CD14-positive monocyte (primary cell): ENCODE data around the gene EPN3. TPM values are rescaled to one million over a fixed set of nuclear protein-coding genes. Genes with fewer than 3 reads are reported as not detected.

Experiments
- DNase-seq, 3 donors: peaks; one replicate each; pipeline ENCODE4 v3.0.0-alpha.2; 2011 to 2022
- H2AFZ ChIP-seq: 2 replicates; pipeline ENCODE4 v1.6.0; 2012; ENCODE audit warnings: mild to moderate bottlenecking, low read depth, low read length, inconsistent platforms; ENCODE audit not compliant: insufficient read depth, poor library complexity, severe bottlenecking
- H3K27ac ChIP-seq, 2 donors: 1 replicate in 1 of 2; 2 replicates in 1 of 2; pipeline ENCODE4 v1.5.1; 2012 to 2013; ENCODE audit warnings: low read length in 2 of 2, control low read depth in 1 of 2, inconsistent platforms in 1 of 2, low read depth in 1 of 2, mild to moderate bottlenecking in 1 of 2
- H3K27me3 ChIP-seq, 2 donors: one replicate each; pipeline versions ENCODE4 v1.6.0 to v1.6.1; 2011 to 2013; ENCODE audit warnings: low read length in 2 of 2; ENCODE audit not compliant: control insufficient read depth in 2 of 2, insufficient read depth in 2 of 2
- H3K36me3 ChIP-seq, 2 donors: replicated peaks in 1 of 2; 1 replicate in 1 of 2; 2 replicates in 1 of 2; pipeline versions ENCODE4 v1.5.1 to v1.6.1; 2012 to 2013; ENCODE audit warnings: low read length in 2 of 2, control low read depth in 1 of 2, inconsistent platforms in 1 of 2, mild to moderate bottlenecking in 1 of 2; ENCODE audit not compliant: insufficient read depth in 2 of 2, control insufficient read depth in 1 of 2
- H3K4me1 ChIP-seq, 2 donors: 1 replicate in 1 of 2; 2 replicates in 1 of 2; pipeline versions ENCODE4 v1.5.1 to v1.6.1; 2012 to 2013; ENCODE audit warnings: low read length in 2 of 2, control low read depth in 1 of 2, inconsistent platforms in 1 of 2, mild to moderate bottlenecking in 1 of 2, moderate library complexity in 1 of 2; ENCODE audit not compliant: insufficient read depth in 2 of 2, control insufficient read depth in 1 of 2
- H3K4me2 ChIP-seq: replicated peaks from 2 replicates; pipeline ENCODE3; 2012; ENCODE audit warnings: low read length, moderate library complexity, mild to moderate bottlenecking; ENCODE audit not compliant: poor library complexity, severe bottlenecking; ENCODE audit errors: extremely low read depth
- H3K4me3 ChIP-seq, 3 experiments: fragments of 200-600 bp in 1 of 3; sonication (generic) in 1 of 3; replicated peaks in 1 of 3; 1 replicate in 2 of 3; 2 replicates in 1 of 3; pipeline ENCODE4 v1.5.1; 2011 to 2013; ENCODE audit warnings: low read length in 3 of 3, mild to moderate bottlenecking in 3 of 3, control low read depth in 2 of 3, low read depth in 2 of 3, inconsistent platforms in 1 of 3, moderate library complexity in 1 of 3
- H3K79me2 ChIP-seq: 2 replicates; pipeline ENCODE4 v1.6.0; 2012; ENCODE audit warnings: mild to moderate bottlenecking, control low read depth, inconsistent platforms, low read length, moderate library complexity; ENCODE audit not compliant: insufficient read depth
- H3K9ac ChIP-seq: 2 replicates; pipeline ENCODE4 v1.6.0; 2017; ENCODE audit warnings: low read length, mild to moderate bottlenecking; ENCODE audit not compliant: insufficient read depth, poor library complexity, severe bottlenecking
- H3K9me3 ChIP-seq, 2 donors: replicated peaks in 1 of 2; 1 replicate in 1 of 2; 2 replicates in 1 of 2; pipeline versions ENCODE4 v1.5.1 to v1.6.1; 2012 to 2013; ENCODE audit warnings: low read length in 2 of 2, control low read depth in 1 of 2; ENCODE audit not compliant: control insufficient read depth in 1 of 2, insufficient read depth in 1 of 2
- H4K20me1 ChIP-seq: 2 replicates; pipeline ENCODE4 v1.6.0; 2012; ENCODE audit warnings: mild to moderate bottlenecking, low read length, control low read depth, moderate library complexity; ENCODE audit not compliant: insufficient read depth
- H3K27ac Mint-ChIP-seq, 7 donors: one replicate each; pipeline ENCODE4 v1.8.0; 2020; ENCODE audit warnings: mild to moderate bottlenecking in 7 of 7, mixed read lengths in 7 of 7, moderate library complexity in 6 of 7, inconsistent platforms in 2 of 7
- H3K27me3 Mint-ChIP-seq, 3 donors: one replicate each; pipeline ENCODE4 v1.8.0; 2021 to 2022; ENCODE audit warnings: low read depth in 3 of 3, mild to moderate bottlenecking in 3 of 3, mixed read lengths in 3 of 3, moderate library complexity in 3 of 3, inconsistent platforms in 1 of 3
- H3K36me3 Mint-ChIP-seq, 2 donors: one replicate each; pipeline ENCODE4 v1.8.0; 2020; ENCODE audit warnings: mixed read lengths in 2 of 2, inconsistent platforms in 1 of 2, mild to moderate bottlenecking in 1 of 2
- H3K4me1 Mint-ChIP-seq: one replicate; pipeline ENCODE4 v1.8.0; 2020; ENCODE audit warnings: mild to moderate bottlenecking, mixed read lengths
- H3K4me3 Mint-ChIP-seq, 2 donors: one replicate each; pipeline ENCODE4 v1.8.0; 2020; ENCODE audit warnings: mild to moderate bottlenecking in 2 of 2, mixed read lengths in 2 of 2, moderate library complexity in 1 of 2
- H3K9me3 Mint-ChIP-seq, 7 donors: one replicate each; pipeline ENCODE4 v1.8.0; 2020 to 2022; ENCODE audit warnings: mixed read lengths in 7 of 7, mild to moderate bottlenecking in 6 of 7, moderate library complexity in 6 of 7, inconsistent platforms in 2 of 7
- CTCF ChIP-seq: fragments of 200-600 bp; IDR thresholded peaks from one replicate; pipeline ENCODE4 v1.8.0; 2022; ENCODE audit warnings: antibody characterized with exemption, mild to moderate bottlenecking
- WGBS: methylation state at CpG from one replicate; pipeline ENCODE4 v1.1.5; 2013; ENCODE audit warnings: missing lambda C conversion rate; ENCODE audit not compliant: insufficient coverage; 5-methylcytosine and 5-hydroxymethylcytosine counted together
- intact Hi-C, 2 donors: fragments of 100-400 bp; cut with micrococcal nuclease; formaldehyde crosslinking; loops; one replicate each; pipeline versions ENCODE4 v1.15.0 to v1.15.1; 2023
- polyA plus RNA-seq, 3 donors: library from polyadenylated mRNA; depleted of rRNA in 1 of 3; unstranded in 2 of 3; stranded (reverse) in 1 of 3; fragments of 300-500 nt in 2 of 3; fragments of >200 nt in 1 of 3; fragmentation: Illumina TruSeq in 2 of 3; gene quantifications; 1 replicate in 2 of 3; 2 replicates in 1 of 3; pipeline ENCODE4 v1.2.3, GENCODE V29; 2012 to 2021

The EPN3 gene
- polyA plus RNA-seq, 3 donors: not detected

GRCh38 chr17:50484386-50485155 is 48.0 kb upstream of the EPN3 start:
- H3K27me3 Mint-ChIP-seq: peaks cover 0 to 1% (median 0%) of the 10 kb centered on the region in 3 donors
- H3K27ac Mint-ChIP-seq: no peak overlapping the region
- peaks cover 30 to 38% of the 10 kb centered on the region in 2 donors for H3K36me3 ChIP-seq
- no peak overlapping the region for H3K4me3 Mint-ChIP-seq
- peaks cover 0 to 4% (median 0%) of the 10 kb centered on the region in 7 donors for H3K9me3 Mint-ChIP-seq
- no peaks in the 10 kb centered on the region for H3K9me3 ChIP-seq
- H2AFZ ChIP-seq: no peak overlapping the region
- peaks cover 32 to 45% of the 10 kb centered on the region in 2 donors for H3K36me3 Mint-ChIP-seq
- H3K4me3 ChIP-seq: no peak overlapping the region
- intact Hi-C loops: loop anchor here (5.0 to 10.0 kb wide), 4 partner anchors 58 to 198 kb away; partner anchors contain the start of gene SPATA20 (in 1 of the 2)
- H3K4me2 ChIP-seq: no peak overlapping the region
- no peak for TF ChIP-seq CTCF
- 96% methylated on average over 7 of the region's 11 CpGs for WGBS
- peaks cover 24% of the 10 kb centered on the region for H3K4me1 Mint-ChIP-seq
- peaks cover 9% of the 10 kb centered on the region for H3K79me2 ChIP-seq
- no peak overlapping the region for H3K27ac ChIP-seq
- H4K20me1 ChIP-seq: peaks cover 20% of the 10 kb centered on the region
- peaks cover 21 to 31% of the 10 kb centered on the region in 2 donors for H3K4me1 ChIP-seq
- DNase-seq: no peak
- no peaks in the 10 kb centered on the region for H3K27me3 ChIP-seq
- no peak overlapping the region for H3K9ac ChIP-seq

GRCh38 chr17:50487213-50488096 is 45.1 kb upstream of the EPN3 start:
- Mint-ChIP-seq H3K4me1 (peaks cover 12% of the 10 kb centered on the region), H3K27me3 (peaks cover 0 to 1% (median 1%) of the 10 kb centered on the region in 3 donors), H3K9me3 (no peaks in the 10 kb centered on the region), H3K36me3 (peaks cover 29 to 39% of the 10 kb centered on the region in 2 donors), H3K4me3 (no peak overlapping the region), H3K27ac (no peak overlapping the region)
- Histone ChIP-seq H3K36me3 (peaks cover 28 to 38% of the 10 kb centered on the region in 2 donors), H3K4me1 (peaks cover 0 to 3% of the 10 kb centered on the region in 2 donors), H3K27me3 (no peaks in the 10 kb centered on the region), H4K20me1 (peaks cover under 1% of the 10 kb centered on the region), H3K27ac (no peak overlapping the region), H3K79me2 (no peaks in the 10 kb centered on the region), H3K4me3 (no peak overlapping the region), H3K9me3 (no peaks in the 10 kb centered on the region), H2AFZ (no peak overlapping the region), H3K4me2 (no peak overlapping the region), H3K9ac (peak overlapping the region; percentile 8)
- intact Hi-C loops: loop anchor here in 1 of 2 donors (10.0 kb wide), 1 partner anchor 57 kb away; the partner anchor contains the start of gene SPATA20
- WGBS: 95% methylated on average over 12 of the region's 17 CpGs
- no peak for TF ChIP-seq CTCF
- no peak for DNase-seq
